B cell (primary cell): Measurements from ENCODE around the gene AMBRA1. TPM values are rescaled to one million over a fixed set of nuclear protein-coding genes. Genes with fewer than 3 reads are reported as not detected.

Experiments
- ATAC-seq: fragments of 200-7000 bp; cut with Tn5 transposase; one replicate; pipeline ENCODE4 v1.10.0; 2021; ENCODE audit warnings: low read depth, mild to moderate bottlenecking, moderate number of reproducible peaks, moderate library complexity
- CTCF ChIA-PET: fragments of 350-600 bp; sonication (Branson Sonifier 250); formaldehyde crosslinking; loops from one replicate; lab custom pipeline; 2021; ENCODE audit warnings: antibody characterized with exemption, inconsistent platforms; lab: Charles Lee
- POLR2A ChIA-PET: fragments of 350-600 bp; sonication (Branson Sonifier 250); formaldehyde crosslinking; loops from one replicate; lab custom pipeline; 2021; ENCODE audit warnings: antibody characterized with exemption; lab: Charles Lee
- DNase-seq: peaks from one replicate; pipeline ENCODE4 v3.0.0; 2013
- H2AFZ ChIP-seq: 2 replicates; pipeline ENCODE4 v1.6.1; 2012; ENCODE audit warnings: mild to moderate bottlenecking, low read depth, low read length; ENCODE audit not compliant: insufficient read depth, poor library complexity, severe bottlenecking
- H3K27ac ChIP-seq, 2 donors: 1 replicate in 1 of 2; 2 replicates in 1 of 2; pipeline ENCODE4 v1.5.1; 2012 to 2013; ENCODE audit warnings: low read length in 2 of 2, mild to moderate bottlenecking in 2 of 2, moderate library complexity in 1 of 2
- H3K27me3 ChIP-seq, 4 experiments: fragments of 200-600 bp in 1 of 4; sonication (generic) in 1 of 4; replicated peaks in 1 of 4; 1 replicate in 2 of 4; 2 replicates in 2 of 4; pipeline versions ENCODE4 v1.6.1 to v1.7.0; 2013 to 2016; ENCODE audit warnings: low read length in 3 of 4, mild to moderate bottlenecking in 2 of 4, mixed read lengths in 1 of 4, moderate library complexity in 1 of 4; ENCODE audit not compliant: insufficient read depth in 4 of 4, control insufficient read depth in 3 of 4; ENCODE audit errors: control extremely low read depth in 1 of 4
- H3K36me3 ChIP-seq, 2 experiments: replicated peaks in 1 of 2; 1 replicate in 1 of 2; 2 replicates in 1 of 2; pipeline versions ENCODE4 v1.6.1 to v1.7.1; 2013; ENCODE audit warnings: low read length in 1 of 2; ENCODE audit not compliant: insufficient read depth in 2 of 2, control insufficient read depth in 1 of 2; ENCODE audit errors: control extremely low read depth in 1 of 2, extremely low read depth in 1 of 2
- H3K4me1 ChIP-seq, 2 donors: fragments of 200-600 bp in 1 of 2; sonication (generic) in 1 of 2; 1 replicate in 1 of 2; 2 replicates in 1 of 2; pipeline versions ENCODE4 v1.5.1 to v1.6.1; 2013 to 2017; ENCODE audit warnings: low read length in 2 of 2; ENCODE audit not compliant: control insufficient read depth in 2 of 2, insufficient read depth in 2 of 2
- H3K4me2 ChIP-seq: replicated peaks from 2 replicates; pipeline ENCODE3; 2012; ENCODE audit warnings: mild to moderate bottlenecking, low read depth, low read length; ENCODE audit not compliant: poor library complexity, severe bottlenecking
- H3K4me3 ChIP-seq, 5 experiments: fragments of 200-600 bp in 1 of 5; sonication (generic) in 1 of 5; 1 replicate in 3 of 5; 2 replicates in 2 of 5; pipeline versions ENCODE4 v1.5.1 to v1.7.0; 2011 to 2016; ENCODE audit warnings: low read length in 4 of 5, mild to moderate bottlenecking in 4 of 5, low read depth in 2 of 5, control low read depth in 1 of 5, moderate library complexity in 1 of 5; ENCODE audit not compliant: insufficient read depth in 1 of 5; ENCODE audit errors: control extremely low read depth in 1 of 5, extremely low read depth in 1 of 5
- H3K79me2 ChIP-seq: fragments of 200-600 bp; sonication (generic); one replicate; pipeline ENCODE4 v1.6.0; 2016; ENCODE audit warnings: low read length; ENCODE audit not compliant: control insufficient read depth, insufficient read depth
- H3K9ac ChIP-seq: fragments of 200-600 bp; sonication (generic); 2 replicates; pipeline ENCODE4 v1.6.1; 2017; ENCODE audit warnings: mild to moderate bottlenecking, low read length, moderate library complexity
- H3K9me3 ChIP-seq, 3 donors: one replicate each; pipeline versions ENCODE4 v1.6.1 to v1.7.1; 2013; ENCODE audit warnings: low read length in 2 of 3; ENCODE audit not compliant: control insufficient read depth in 2 of 3, insufficient read depth in 1 of 3; ENCODE audit errors: control extremely low read depth in 1 of 3
- H4K20me1 ChIP-seq: 2 replicates; pipeline ENCODE4 v1.6.0; 2012; ENCODE audit warnings: mild to moderate bottlenecking, low read length; ENCODE audit not compliant: insufficient read depth, control insufficient read depth, poor library complexity, severe bottlenecking
- H3K27ac Mint-ChIP-seq: one replicate; pipeline ENCODE4 v1.8.0; 2021; ENCODE audit warnings: mixed read lengths
- H3K27me3 Mint-ChIP-seq: one replicate; pipeline ENCODE4 v1.8.0; 2021; ENCODE audit warnings: mixed read lengths
- H3K4me1 Mint-ChIP-seq: one replicate; pipeline ENCODE4 v1.8.0; 2021; ENCODE audit warnings: mixed read lengths
- H3K4me3 Mint-ChIP-seq: one replicate; pipeline ENCODE4 v1.8.0; 2021; ENCODE audit warnings: mixed read lengths
- H3K9me3 Mint-ChIP-seq: one replicate; pipeline ENCODE4 v1.8.0; 2022; ENCODE audit warnings: mixed read lengths; ENCODE audit not compliant: insufficient read depth
- CTCF ChIP-seq: fragments of 200-600 bp; IDR thresholded peaks from one replicate; pipeline ENCODE4 v1.8.0; 2022; ENCODE audit warnings: antibody characterized with exemption, mild to moderate bottlenecking
- EZH2 ChIP-seq: IDR thresholded peaks from 2 replicates; pipeline ENCODE4 v1.6.1; 2012; ENCODE audit warnings: borderline replicate concordance, low read depth, mild to moderate bottlenecking, moderate library complexity, low read length; ENCODE audit not compliant: insufficient read depth, poor library complexity, severe bottlenecking
- WGBS: methylation state at CpG from one replicate; pipeline ENCODE4 v1.1.5; 2013; ENCODE audit warnings: missing lambda C conversion rate; ENCODE audit not compliant: insufficient coverage; 5-methylcytosine and 5-hydroxymethylcytosine counted together
- intact Hi-C: fragments of 100-400 bp; cut with micrococcal nuclease; formaldehyde crosslinking; loops from one replicate; pipeline ENCODE4 v1.10.0; 2022
- polyA plus RNA-seq: library from polyadenylated mRNA; depleted of rRNA; stranded (reverse); fragments of >200 nt; gene quantifications from 2 replicates; pipeline ENCODE4 v1.2.3, GENCODE V29; 2012
- total RNA-seq, 2 donors: library from RNA; stranded (reverse); fragments of 120-200 nt in 1 of 2; gene quantifications; 1 replicate in 1 of 2; 2 replicates in 1 of 2; pipeline versions ENCODE4 v1.2.3 to v1.2.4, GENCODE V29; 2013 to 2022

AMBRA1 gene
- total and polyA plus RNA-seq, 2 donors (not counting 1 experiment from before 2014, with no cell fraction given), result 13.8 to 36.1 TPM

GRCh38 chr11:46381819-46382645, 211.8 kb downstream of the AMBRA1 start:
- 2% methylated on average over 59 of the region's 66 CpGs for WGBS
- H2AFZ ChIP-seq, result peak overlapping the region; percentile 59
- peak overlapping the region; percentile 57 for H3K9ac ChIP-seq
- H3K36me3 ChIP-seq, result peaks cover 0 to 1% of the 10 kb centered on the region in 2 experiments
- Mint-ChIP-seq H3K27ac (peak overlapping the region; percentile 20), H3K27me3 (peaks cover 39% of the 10 kb centered on the region), H3K9me3 (no peaks in the 10 kb centered on the region), H3K4me1 (peaks cover 12% of the 10 kb centered on the region), H3K4me3 (peak overlapping the region; percentile 83)
- H3K27ac ChIP-seq, result no peak overlapping the region
- H3K4me3 ChIP-seq, result peak overlapping the region in 4 of 5 experiments; percentile 39 to 58 (median 52)
- peak; percentile 6 for ATAC-seq
- peaks cover 0 to 54% (median 27%) of the 10 kb centered on the region in 4 experiments for H3K27me3 ChIP-seq
- TF ChIP-seq EZH2 (no peak), CTCF (no peak)
- no peaks in the 10 kb centered on the region for H4K20me1 ChIP-seq
- DNase-seq, result peak; percentile 38
- intact Hi-C loops, result loop anchor here (5.0 kb wide), 1 partner anchor 35 kb away; the partner anchor contains the start of gene DGKZ
- peak overlapping the region; percentile 100 for H3K4me2 ChIP-seq
- CTCF ChIA-PET, result no interaction called here
- POLR2A ChIA-PET, result no interaction called here
- H3K79me2 ChIP-seq, result no peaks in the 10 kb centered on the region
- peaks cover 0 to 29% (median 0%) of the 10 kb centered on the region in 3 donors for H3K9me3 ChIP-seq
- peaks cover 14 to 15% of the 10 kb centered on the region in 2 donors for H3K4me1 ChIP-seq
